CD4-positive, alpha-beta memory T cell (primary cell): Measurements from ENCODE around the gene SMG9. TPM values are rescaled to one million over a fixed set of nuclear protein-coding genes. Genes with fewer than 3 reads are reported as not detected.
A peak's percentile ranks its signal among the peaks of the same experiment; 100 is the strongest.
"Not testable (repeated sequence)": the region's sequence is repeated elsewhere in the genome, so short reads cannot be mapped to it uniquely, and the experiment has no call there.

Experiments
- CTCF ChIA-PET: fragments of 350-600 bp; sonication (Branson Sonifier 250); formaldehyde crosslinking; loops from one replicate; lab custom pipeline; 2021; ENCODE audit warnings: inconsistent platforms; ENCODE audit not compliant: partially characterized antibody; lab: Charles Lee
- POLR2A ChIA-PET: fragments of 350-600 bp; sonication (Branson Sonifier 250); formaldehyde crosslinking; loops from one replicate; lab custom pipeline; 2021; ENCODE audit not compliant: partially characterized antibody; lab: Charles Lee
- DNase-seq, 5 donors: peaks; one replicate each; pipeline versions ENCODE4 v3.0.0 to v3.0.0-alpha.2; 2020 to 2022; ENCODE audit warnings: mixed read lengths in 1 of 5
- H3K27ac ChIP-seq: one replicate; pipeline ENCODE4 v1.7.0; 2013; ENCODE audit warnings: low read depth, low read length
- H3K27me3 ChIP-seq: 2 replicates; pipeline ENCODE4 v1.7.0; 2013; ENCODE audit warnings: mild to moderate bottlenecking, low read length, moderate library complexity; ENCODE audit not compliant: insufficient read depth
- H3K36me3 ChIP-seq: 2 replicates; pipeline ENCODE4 v1.7.0; 2013; ENCODE audit warnings: mild to moderate bottlenecking, low read length, moderate library complexity; ENCODE audit not compliant: insufficient read depth
- H3K4me1 ChIP-seq: 2 replicates; pipeline ENCODE4 v1.7.0; 2013; ENCODE audit warnings: mild to moderate bottlenecking, low read length, moderate library complexity; ENCODE audit not compliant: insufficient read depth
- H3K4me3 ChIP-seq, 2 donors: one replicate each; pipeline ENCODE4 v1.7.0; 2013; ENCODE audit warnings: low read length in 2 of 2, mild to moderate bottlenecking in 1 of 2
- H3K9me3 ChIP-seq, 2 donors: one replicate each; pipeline ENCODE4 v1.7.0; 2013; ENCODE audit warnings: low read length in 2 of 2, control low read depth in 1 of 2; ENCODE audit not compliant: control insufficient read depth in 1 of 2
- H3K27ac Mint-ChIP-seq, 7 donors: one replicate each; pipeline ENCODE4 v1.8.0; 2020 to 2021; ENCODE audit warnings: mixed read lengths in 7 of 7, mild to moderate bottlenecking in 6 of 7, inconsistent platforms in 3 of 7, moderate library complexity in 3 of 7
- H3K27me3 Mint-ChIP-seq, 2 donors: one replicate each; pipeline ENCODE4 v1.8.0; 2020 to 2021; ENCODE audit warnings: mixed read lengths in 2 of 2
- H3K36me3 Mint-ChIP-seq, 2 donors: one replicate each; pipeline ENCODE4 v1.8.0; 2020 to 2021; ENCODE audit warnings: mixed read lengths in 2 of 2, inconsistent platforms in 1 of 2, mild to moderate bottlenecking in 1 of 2
- H3K4me1 Mint-ChIP-seq, 4 donors: one replicate each; pipeline ENCODE4 v1.8.0; 2020 to 2021; ENCODE audit warnings: mixed read lengths in 4 of 4, mild to moderate bottlenecking in 1 of 4
- H3K4me3 Mint-ChIP-seq, 8 donors: one replicate each; pipeline ENCODE4 v1.8.0; 2020 to 2021; ENCODE audit warnings: mixed read lengths in 8 of 8, mild to moderate bottlenecking in 7 of 8, moderate library complexity in 6 of 8, inconsistent platforms in 3 of 8
- H3K9me3 Mint-ChIP-seq, 8 donors: one replicate each; pipeline ENCODE4 v1.8.0; 2020 to 2021; ENCODE audit warnings: mixed read lengths in 8 of 8, mild to moderate bottlenecking in 5 of 8, inconsistent platforms in 3 of 8, moderate library complexity in 1 of 8
- intact Hi-C: fragments of 100-400 bp; cut with micrococcal nuclease; formaldehyde crosslinking; loops from one replicate; pipeline ENCODE4 v1.15.1; 2023
- polyA plus RNA-seq, 2 donors: library from polyadenylated mRNA; unstranded; fragments of 300-500 nt; fragmentation: Illumina TruSeq; gene quantifications; one replicate each; pipeline ENCODE4 v1.2.3, GENCODE V29; 2021
- total RNA-seq, 2 experiments: library from RNA; stranded (reverse); gene quantifications; one replicate each; pipeline ENCODE4 v1.2.3, GENCODE V29; 2021

Gene SMG9
- total and polyA plus RNA-seq, 4 experiments from 2014 or later, result 3.8 to 57.9 (median 35.6) TPM

GRCh38 chr19:43764684-43765083 lies 9.9 kb upstream of the SMG9 start:
- Mint-ChIP-seq H3K4me1 (peaks cover 26 to 49% (median 39%) of the 10 kb centered on the region in 4 donors), H3K4me3 (peak overlapping the region in 7 of 8 donors; percentile 34 to 75 (median 66)), H3K27ac (peak overlapping the region; percentile 83 to 94 (median 90)), H3K36me3 (peaks cover 21 to 24% of the 10 kb centered on the region in 2 donors)
- peaks cover 17% of the 10 kb centered on the region for H3K36me3 ChIP-seq
- H3K27me3 Mint-ChIP-seq, DNase-seq, H3K27me3 ChIP-seq, H3K9me3 ChIP-seq, H3K9me3 Mint-ChIP-seq, H3K4me3 ChIP-seq: not testable (repeated sequence)
- ChIA-PET CTCF (interaction anchor here (0.6 to 7.0 kb wide), 8 partner anchors 10 to 1447 kb away, joined by 3 to 94 read pairs (median 8); partner anchors contain the start of genes KCNN4 and SMG9), POLR2A (interaction anchor here (0.5 to 11.4 kb wide), 8 partner anchors 11 to 451 kb away, joined by 3 to 116 read pairs (median 5); partner anchors contain the start of genes KCNN4, SMG9 and ZNF283)
- H3K27ac ChIP-seq, result peak overlapping the region; percentile 50
- intact Hi-C loops, result loop anchor here (1.0 kb wide), 3 partner anchors 10 to 21 kb away; partner anchors contain the start of gene SMG9
- peaks cover 40% of the 10 kb centered on the region for H3K4me1 ChIP-seq

DNA sequence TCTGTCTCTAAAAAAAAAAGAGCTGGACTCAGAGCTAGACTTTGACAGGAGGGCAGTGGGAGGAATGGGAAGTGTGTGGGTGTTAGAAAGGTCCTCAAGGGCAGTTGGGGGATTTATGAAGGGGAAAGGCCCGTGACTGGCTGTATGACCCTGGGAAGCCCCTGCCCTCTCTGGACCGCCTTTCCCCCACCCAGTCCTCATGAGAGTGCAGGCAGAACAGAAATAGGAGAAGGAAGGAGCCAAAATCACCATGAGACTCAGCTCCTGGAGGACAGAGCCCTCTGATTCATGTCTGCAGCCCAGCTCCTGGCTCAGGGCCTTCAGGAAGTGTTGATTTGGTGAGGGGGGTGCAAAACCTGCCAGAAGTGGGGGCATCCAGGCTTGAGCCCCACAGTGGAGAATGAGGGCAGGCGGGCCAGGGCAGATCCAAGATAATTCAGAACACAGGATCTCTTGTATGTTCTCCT lies 8.7 kb upstream of the SMG9 start:
- intact Hi-C loops, result no loop called here
- Mint-ChIP-seq H3K27ac (peak overlapping the region; percentile 52 to 81 (median 61)), H3K4me1 (peaks cover 26 to 57% (median 39%) of the 10 kb centered on the region in 4 donors), H3K36me3 (peaks cover 11 to 12% of the 10 kb centered on the region in 2 donors), H3K9me3 (no peaks in the 10 kb centered on the region), H3K4me3 (peak overlapping the region in 1 of 8 donors; percentile 39), H3K27me3 (no peaks in the 10 kb centered on the region)
- CTCF ChIA-PET, result interaction anchor here (1.7 to 7.0 kb wide), 4 partner anchors 9 to 18 kb away, joined by 7 to 94 read pairs (median 46); partner anchors contain the start of genes KCNN4 and SMG9
- Histone ChIP-seq H3K27ac (no peak overlapping the region), H3K9me3 (no peaks in the 10 kb centered on the region), H3K36me3 (peaks cover 5% of the 10 kb centered on the region), H3K4me1 (peaks cover 40% of the 10 kb centered on the region), H3K27me3 (no peaks in the 10 kb centered on the region), H3K4me3 (no peak overlapping the region)
- no peak for DNase-seq
- POLR2A ChIA-PET, result interaction anchor here (0.9 to 11.4 kb wide), 5 partner anchors 10 to 18 kb away, joined by 3 to 116 read pairs (median 5); partner anchors contain the start of genes KCNN4 and SMG9

DNA sequence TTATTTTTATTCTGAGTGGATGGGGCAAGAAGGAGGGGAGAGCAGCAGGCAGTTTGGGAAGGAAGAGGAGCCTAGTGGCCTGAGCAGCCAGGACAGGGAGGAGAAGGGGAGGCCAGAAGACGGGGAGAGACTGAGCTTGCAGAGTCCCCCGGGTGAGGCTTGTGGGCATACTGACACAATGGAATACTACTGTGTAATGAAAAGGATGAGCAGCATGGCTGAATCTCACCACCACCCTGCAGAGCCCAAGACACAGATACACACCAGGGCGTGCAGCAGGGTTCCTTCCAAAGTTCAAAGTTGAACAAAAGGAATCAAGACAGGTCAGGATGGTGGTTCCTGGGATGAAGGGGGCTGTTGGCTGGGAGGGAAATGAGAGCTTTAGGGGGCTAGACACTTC lies 8.1 kb upstream of the SMG9 start:
- no peaks in the 10 kb centered on the region for H3K9me3 Mint-ChIP-seq
- H3K36me3 ChIP-seq, result no peaks in the 10 kb centered on the region
- intact Hi-C loops, result no loop called here
- POLR2A ChIA-PET, result interaction anchor here (0.8 to 11.4 kb wide), 7 partner anchors 9 to 94 kb away, joined by 3 to 116 read pairs (median 4); partner anchors contain the start of genes KCNN4 and SMG9
- H3K27ac Mint-ChIP-seq, result peak overlapping the region in 5 of 7 donors; percentile 32 to 88 (median 78)
- CTCF ChIA-PET, result interaction anchor here (1.1 to 7.0 kb wide), 5 partner anchors 8 to 208 kb away, joined by 3 to 80 read pairs (median 7); partner anchors contain the start of gene SMG9
- no peaks in the 10 kb centered on the region for H3K27me3 ChIP-seq
- H3K36me3 Mint-ChIP-seq, result peaks cover 7 to 9% of the 10 kb centered on the region in 2 donors
- H3K4me1 Mint-ChIP-seq, result peaks cover 26 to 57% (median 39%) of the 10 kb centered on the region in 4 donors
- no peak for DNase-seq
- no peak overlapping the region for H3K27ac ChIP-seq
- peaks cover 40% of the 10 kb centered on the region for H3K4me1 ChIP-seq
- no peaks in the 10 kb centered on the region for H3K9me3 ChIP-seq
- no peak overlapping the region for H3K4me3 Mint-ChIP-seq
- no peak overlapping the region for H3K4me3 ChIP-seq
- H3K27me3 Mint-ChIP-seq, result no peaks in the 10 kb centered on the region

DNA sequence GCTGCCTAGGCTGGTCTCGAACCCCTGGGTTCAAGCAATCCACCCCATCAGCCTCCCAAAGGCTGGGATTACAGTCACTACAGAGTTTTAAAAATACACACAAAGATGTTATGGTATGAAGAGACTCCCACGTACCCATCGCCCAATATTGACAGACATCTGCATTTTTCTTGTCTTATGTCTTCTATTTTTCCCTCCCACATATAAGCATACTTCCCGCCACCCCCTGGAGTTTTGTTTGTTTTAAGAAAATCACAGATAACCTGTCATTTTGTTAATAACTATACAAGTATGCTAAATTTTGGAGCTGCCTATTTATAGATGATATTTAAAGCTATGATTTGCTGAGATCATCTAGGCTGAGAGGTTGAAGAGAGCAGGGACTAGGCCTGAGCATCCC lies 6.2 kb upstream of the SMG9 start:
- POLR2A ChIA-PET, result interaction anchor here (1.3 kb wide), 1 partner anchor 16 kb away, joined by 4 read pairs; no protein-coding TSS in a partner anchor
- peak overlapping the region in 1 of 7 donors; percentile 51 for H3K27ac Mint-ChIP-seq
- no peak for DNase-seq

GRCh38 chr19:43759515-43759914 lies 4.8 kb upstream of the SMG9 start:
- CTCF ChIA-PET, result interaction anchor here (1.2 to 3.1 kb wide), 3 partner anchors 8 to 20 kb away, joined by 3 to 11 read pairs (median 4); no protein-coding TSS in a partner anchor
- H3K27ac Mint-ChIP-seq, result no peak overlapping the region

More for the DNA sequence above, 6.2 kb upstream of the SMG9 start:
- H3K9me3 Mint-ChIP-seq, result peaks cover 0 to 3% (median 0%) of the 10 kb centered on the region in 8 donors
- no peaks in the 10 kb centered on the region for H3K36me3 ChIP-seq
- no peaks in the 10 kb centered on the region for H3K27me3 ChIP-seq
- H3K36me3 Mint-ChIP-seq, result peaks cover 0 to 2% of the 10 kb centered on the region in 2 donors
- H3K4me1 ChIP-seq, result peaks cover 32% of the 10 kb centered on the region
- H3K4me3 ChIP-seq, result no peak overlapping the region
- CTCF ChIA-PET, result interaction anchor here (1.4 to 3.1 kb wide), 2 partner anchors 15 to 16 kb away, joined by 3 to 11 read pairs; no protein-coding TSS in a partner anchor
- no peak overlapping the region for H3K4me3 Mint-ChIP-seq
- H3K9me3 ChIP-seq, result no peaks in the 10 kb centered on the region
- H3K27ac ChIP-seq, result no peak overlapping the region
- intact Hi-C loops, result no loop called here
- peaks cover 17 to 47% (median 37%) of the 10 kb centered on the region in 4 donors for H3K4me1 Mint-ChIP-seq
- no peaks in the 10 kb centered on the region for H3K27me3 Mint-ChIP-seq

GRCh38 chr19:43755256-43755801 lies 567 bp upstream of the SMG9 start:
- DNase-seq, result peak; percentile 73 to 76 (median 75)
- Mint-ChIP-seq H3K27me3 (no peaks in the 10 kb centered on the region), H3K27ac (peak overlapping the region; percentile 96 to 99 (median 99)), H3K36me3 (peaks cover 6 to 24% of the 10 kb centered on the region in 2 donors), H3K4me1 (peaks cover 22 to 57% (median 40%) of the 10 kb centered on the region in 4 donors), H3K9me3 (peaks cover 0 to 3% (median 0%) of the 10 kb centered on the region in 8 donors), H3K4me3 (peak overlapping the region; percentile 90 to 97 (median 96))
- ChIA-PET POLR2A (interaction anchor here (0.7 to 6.4 kb wide), 8 partner anchors 10 to 181 kb away, joined by 3 to 116 read pairs (median 10); partner anchors contain the start of genes KCNN4, PLAUR and XRCC1), CTCF (interaction anchor here (0.9 to 7.6 kb wide), 7 partner anchors 10 to 87 kb away, joined by 3 to 80 read pairs (median 9); no protein-coding TSS in a partner anchor)
- H3K4me1 ChIP-seq, result peaks cover 38% of the 10 kb centered on the region
- H3K27ac ChIP-seq, result peak overlapping the region; percentile 93
- no peaks in the 10 kb centered on the region for H3K27me3 ChIP-seq
- intact Hi-C loops, result loop anchor here (2.0 kb wide), 1 partner anchor 71 kb away; the partner anchor contains the start of gene ZNF283
- H3K36me3 ChIP-seq, result peaks cover 14% of the 10 kb centered on the region
- H3K9me3 ChIP-seq, result no peaks in the 10 kb centered on the region
- peak overlapping the region; percentile 94 to 98 for H3K4me3 ChIP-seq

More at GRCh38 chr19:43759515-43759914, 4.8 kb upstream of the SMG9 start:
- H3K4me1 ChIP-seq, result peaks cover 20% of the 10 kb centered on the region
- Mint-ChIP-seq H3K27me3 (no peaks in the 10 kb centered on the region), H3K4me3 (no peak overlapping the region), H3K4me1 (peaks cover 10 to 45% (median 30%) of the 10 kb centered on the region in 4 donors), H3K9me3 (peaks cover 0 to 3% (median 0%) of the 10 kb centered on the region in 8 donors), H3K36me3 (peaks cover 0 to 6% of the 10 kb centered on the region in 2 donors)
- H3K27me3 ChIP-seq, result no peaks in the 10 kb centered on the region
- H3K36me3 ChIP-seq, result no peaks in the 10 kb centered on the region
- DNase-seq, result no peak
- H3K9me3 ChIP-seq, result no peaks in the 10 kb centered on the region
- intact Hi-C loops, result no loop called here
- H3K4me3 ChIP-seq, result no peak overlapping the region
- H3K27ac ChIP-seq, result no peak overlapping the region
- POLR2A ChIA-PET, result no interaction called here
